ENCODE data around the gene TTC13. TPM values are rescaled to one million over a fixed set of nuclear protein-coding genes. Genes with fewer than 3 reads are reported as not detected.

TTC13 gene
- total RNA-seq, 4 donors from 2014 or later, result 7.4 to 47.0 (median 14.9) TPM

DNA sequence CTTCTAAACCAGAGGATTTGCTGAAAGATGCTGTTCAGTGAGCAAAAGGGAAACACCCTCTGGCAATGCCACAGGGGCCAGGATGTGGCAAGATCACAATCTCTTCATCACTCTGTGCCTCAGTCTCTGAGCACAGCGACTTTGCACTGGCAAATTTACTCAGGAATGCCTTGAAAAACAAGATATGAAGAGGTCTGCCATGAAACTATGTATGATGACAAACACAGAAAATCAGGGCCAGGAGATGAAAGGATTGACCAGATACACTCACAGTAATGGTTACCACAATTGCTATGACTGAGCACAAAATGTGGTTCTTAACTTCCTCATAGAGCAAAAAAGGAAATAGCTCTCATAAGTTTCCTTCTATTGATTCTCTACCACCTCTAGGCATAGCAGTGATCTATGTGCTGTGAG, 5.8 kb downstream of the TTC13 start:
- no peak for ATAC-seq (ENCODE audit: low FRiP score)
- DNase-seq (ENCODE audit: low spot score), result no peak
- TF ChIP-seq, protein P1, sequence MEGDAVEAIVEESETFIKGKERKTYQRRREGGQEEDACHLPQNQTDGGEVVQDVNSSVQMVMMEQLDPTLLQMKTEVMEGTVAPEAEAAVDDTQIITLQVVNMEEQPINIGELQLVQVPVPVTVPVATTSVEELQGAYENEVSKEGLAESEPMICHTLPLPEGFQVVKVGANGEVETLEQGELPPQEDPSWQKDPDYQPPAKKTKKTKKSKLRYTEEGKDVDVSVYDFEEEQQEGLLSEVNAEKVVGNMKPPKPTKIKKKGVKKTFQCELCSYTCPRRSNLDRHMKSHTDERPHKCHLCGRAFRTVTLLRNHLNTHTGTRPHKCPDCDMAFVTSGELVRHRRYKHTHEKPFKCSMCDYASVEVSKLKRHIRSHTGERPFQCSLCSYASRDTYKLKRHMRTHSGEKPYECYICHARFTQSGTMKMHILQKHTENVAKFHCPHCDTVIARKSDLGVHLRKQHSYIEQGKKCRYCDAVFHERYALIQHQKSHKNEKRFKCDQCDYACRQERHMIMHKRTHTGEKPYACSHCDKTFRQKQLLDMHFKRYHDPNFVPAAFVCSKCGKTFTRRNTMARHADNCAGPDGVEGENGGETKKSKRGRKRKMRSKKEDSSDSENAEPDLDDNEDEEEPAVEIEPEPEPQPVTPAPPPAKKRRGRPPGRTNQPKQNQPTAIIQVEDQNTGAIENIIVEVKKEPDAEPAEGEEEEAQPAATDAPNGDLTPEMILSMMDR (IDR thresholded peaks at IDR 0.05), result no peak

DNA sequence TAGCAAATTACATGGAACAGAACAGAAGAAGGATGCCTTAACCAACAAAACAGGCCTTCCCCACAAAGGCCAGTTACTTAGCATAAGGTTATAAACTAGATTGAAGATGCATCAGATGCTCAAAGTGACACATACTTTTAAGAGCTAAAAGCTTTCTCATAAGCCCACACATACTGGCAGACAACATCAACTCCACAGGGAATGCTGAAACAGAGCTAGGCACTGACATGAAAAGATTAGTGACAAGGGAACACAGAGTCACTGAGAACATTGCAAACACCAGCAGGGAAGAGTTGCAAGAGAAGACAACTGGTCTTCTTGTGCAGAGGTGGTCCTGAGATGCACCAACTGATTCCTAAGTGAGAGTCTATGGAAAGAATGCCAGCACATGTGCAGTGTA, 6.9 kb downstream of the TTC13 start:
- TF ChIP-seq, protein P1 (IDR thresholded peaks at IDR 0.05), result no peak
- ATAC-seq (ENCODE audit: low FRiP score) (no peak), DNase-seq (ENCODE audit: low spot score) (no peak)

DNA sequence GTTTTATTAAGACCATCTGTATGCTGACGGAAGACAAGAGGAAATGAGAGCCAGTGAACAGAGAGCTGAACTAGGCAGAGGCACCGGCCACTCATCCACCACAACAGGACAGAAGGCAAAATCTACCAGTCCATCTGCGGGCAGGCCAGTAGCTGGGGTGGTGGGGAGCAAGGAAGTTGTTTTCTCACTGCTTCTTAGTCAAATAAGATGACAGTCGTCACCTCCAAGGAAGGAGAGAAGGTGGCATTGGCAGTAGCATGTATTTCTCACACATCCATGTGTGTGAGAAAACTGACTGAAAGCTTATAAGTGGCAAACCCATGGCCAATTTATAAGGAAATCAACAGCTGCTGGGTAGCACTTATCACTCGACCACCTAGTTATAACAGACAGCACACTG, 8.2 kb downstream of the TTC13 start:
- TF ChIP-seq, protein P1 (IDR thresholded peaks at IDR 0.05), result no peak
- ATAC-seq (ENCODE audit: low FRiP score) (no peak), DNase-seq (ENCODE audit: low spot score) (no peak)

DNA sequence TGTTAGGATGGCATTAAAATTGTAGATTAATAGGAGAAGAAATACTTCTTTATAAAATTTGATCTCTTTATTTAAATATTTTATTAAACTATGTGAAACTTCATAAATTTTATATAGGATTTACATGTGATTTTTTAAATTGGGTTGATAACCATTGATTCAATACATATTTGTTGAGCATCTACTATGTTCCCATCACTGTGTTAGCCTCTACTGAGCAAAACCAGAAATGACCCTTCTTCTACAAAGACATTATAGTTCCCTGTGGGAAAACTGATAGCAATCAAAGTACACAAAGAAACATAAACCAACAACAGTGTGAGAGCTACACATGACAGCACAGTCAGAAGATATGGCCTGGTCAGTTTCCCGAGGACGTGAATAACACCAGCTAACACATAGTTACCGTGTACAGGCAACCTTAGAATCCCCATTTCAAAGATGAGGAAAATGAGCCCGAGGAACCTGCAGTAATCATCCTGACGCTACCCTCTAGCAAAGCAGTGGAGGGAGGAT, 12.2 kb downstream of the TTC13 start:
- DNase-seq (ENCODE audit: low spot score), result no peak
- TF ChIP-seq, protein P1 (IDR thresholded peaks at IDR 0.05), result no peak
- no peak for ATAC-seq (ENCODE audit: low FRiP score)

DNA sequence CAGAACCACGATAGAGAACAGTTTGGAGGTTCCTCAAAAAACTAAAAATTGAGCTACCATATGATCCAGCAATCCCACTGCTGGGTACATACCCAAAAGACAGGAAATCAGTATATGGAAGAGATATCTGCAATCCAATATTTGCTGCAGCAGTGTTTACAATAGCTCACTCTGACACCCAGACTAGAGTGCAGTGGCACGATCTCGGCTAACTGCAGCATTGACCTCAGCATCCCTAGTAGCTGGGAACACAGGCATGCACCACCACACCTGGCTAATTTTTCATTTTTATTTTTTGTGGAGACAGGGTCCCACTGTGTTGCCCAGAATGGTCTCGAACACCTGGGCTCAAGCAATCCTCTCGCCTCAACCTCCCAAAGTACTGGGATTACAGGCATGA, 13.1 kb downstream of the TTC13 start:
- DNase-seq (ENCODE audit: low spot score) (no peak), ATAC-seq (ENCODE audit: low FRiP score) (no peak)
- TF ChIP-seq, protein P1 (IDR thresholded peaks at IDR 0.05), result no peak

DNA sequence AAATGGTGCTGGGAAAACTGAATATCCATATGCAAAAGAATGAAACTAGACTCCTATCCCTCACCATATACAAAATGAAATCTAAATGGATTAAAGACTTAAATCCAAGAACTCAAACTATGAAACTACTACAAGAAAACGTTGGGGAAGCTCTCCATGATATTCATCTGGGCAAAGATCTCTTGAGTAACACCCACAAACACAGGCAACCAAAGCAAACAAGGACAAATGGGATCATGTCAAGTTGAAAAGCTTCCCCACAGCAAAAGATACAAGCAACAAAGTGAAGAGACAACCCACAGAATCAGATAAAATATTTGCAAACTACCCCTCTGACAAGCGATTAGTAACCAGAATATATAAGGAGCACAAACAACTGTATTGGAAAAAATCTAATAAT, 13.8 kb downstream of the TTC13 start:
- TF ChIP-seq, protein P1 (IDR thresholded peaks at IDR 0.05), result no peak
- DNase-seq (ENCODE audit: low spot score) (no peak), ATAC-seq (ENCODE audit: low FRiP score) (no peak)

- no peak for DNase-seq (ENCODE audit: low spot score)
- ATAC-seq (ENCODE audit: low FRiP score), result no peak
- TF ChIP-seq, protein P1 (IDR thresholded peaks at IDR 0.05), result no peak
Observed at GRCh38 chr1:230958370-230958769, 20.3 kb downstream of the TTC13 start.
